ENCODE measurements around the gene SLC35D1.
"Not testable (repeated sequence)": the region's sequence is repeated elsewhere in the genome, so short reads cannot be mapped to it uniquely, and the experiment has no call there.

SLC35D1 gene

GRCh38 chr1:67088440-67088839 lies 34.5 kb upstream of the SLC35D1 start:
- TF ChIP-seq CTCF (IDR thresholded peaks at IDR 0.05; ENCODE audit: low read depth, low read length), result no peak
- DNase-seq (ENCODE audit: low read depth in 2 of 2), result no peak
- no peak overlapping the region for H3K4me3 ChIP-seq (replicated peaks in 1 of 2; ENCODE audit: low read depth in 2 of 2, low read length in 2 of 2)

GRCh38 chr1:67085326-67085725 lies 31.4 kb upstream of the SLC35D1 start:
- no peak for TF ChIP-seq CTCF (IDR thresholded peaks at IDR 0.05; ENCODE audit: low read depth, low read length)
- H3K4me3 ChIP-seq (replicated peaks in 1 of 2; ENCODE audit: low read depth in 2 of 2, low read length in 2 of 2), result no peak overlapping the region
- DNase-seq (ENCODE audit: low read depth in 2 of 2), result no peak

- H3K4me3 ChIP-seq (replicated peaks in 1 of 2; ENCODE audit: low read depth in 2 of 2, low read length in 2 of 2), result no peak overlapping the region
- DNase-seq (ENCODE audit: low read depth in 2 of 2), result no peak
- TF ChIP-seq CTCF (IDR thresholded peaks at IDR 0.05; ENCODE audit: low read depth, low read length), result no peak
These were observed 30.9 kb upstream of the SLC35D1 start for GRCh38 chr1:67084765-67085318.

GRCh38 chr1:67078291-67078690 lies 24.3 kb upstream of the SLC35D1 start:
- no peak overlapping the region for H3K4me3 ChIP-seq (replicated peaks in 1 of 2; ENCODE audit: low read depth in 2 of 2, low read length in 2 of 2)
- no peak for TF ChIP-seq CTCF (IDR thresholded peaks at IDR 0.05; ENCODE audit: low read depth, low read length)
- no peak for DNase-seq (ENCODE audit: low read depth in 2 of 2)

- no peak for DNase-seq (ENCODE audit: low read depth in 2 of 2)
- no peak for TF ChIP-seq CTCF (IDR thresholded peaks at IDR 0.05; ENCODE audit: low read depth, low read length)
- no peak overlapping the region for H3K4me3 ChIP-seq (replicated peaks in 1 of 2; ENCODE audit: low read depth in 2 of 2, low read length in 2 of 2)
These were observed 23.6 kb upstream of the SLC35D1 start for GRCh38 chr1:67077593-67077992.

- no peak for DNase-seq (ENCODE audit: low read depth in 2 of 2)
- TF ChIP-seq CTCF (IDR thresholded peaks at IDR 0.05; ENCODE audit: low read depth, low read length), result no peak
- H3K4me3 ChIP-seq (replicated peaks in 1 of 2; ENCODE audit: low read depth in 2 of 2, low read length in 2 of 2), result no peak overlapping the region
These were observed 18.8 kb upstream of the SLC35D1 start for GRCh38 chr1:67072749-67073148.

GRCh38 chr1:67067655-67068054 lies 13.7 kb upstream of the SLC35D1 start:
- not testable (repeated sequence) for H3K4me3 ChIP-seq (replicated peaks in 1 of 2; ENCODE audit: low read depth in 2 of 2, low read length in 2 of 2); DNase-seq (ENCODE audit: low read depth in 2 of 2)
